K562 (cell line): Measurements from ENCODE around the gene SNW1. TPM values are rescaled to one million over a fixed set of nuclear protein-coding genes. Genes with fewer than 3 reads are reported as not detected.

Source experiments
- CREBBP ChIP-seq: IDR thresholded peaks from one replicate; pipeline ENCODE4 v1.6.1; 2012; ENCODE audit warnings: low read depth, mild to moderate bottlenecking, control low read depth, inconsistent platforms, low read length
- CSDE1 ChIP-seq, 2 experiments: fragments of 450-650 bp; IDR thresholded peaks; 2 replicates each; pipeline ENCODE4 v1.6.1; 2016; ENCODE audit warnings: mild to moderate bottlenecking in 1 of 2
- FOXP1 ChIP-seq: sonication (generic); formaldehyde crosslinking; IDR thresholded peaks from 2 replicates; pipeline ENCODE4 v1.8.0; 2022; ENCODE audit warnings: mild to moderate bottlenecking, missing genetic modification reagents
- GABPA ChIP-seq: fragments of 200-800 bp; sonication (Bioruptor generic); conservative IDR thresholded peaks from 2 replicates; pipeline ENCODE4 v1.6.1; 2016; ENCODE audit warnings: low read depth, missing genetic modification characterization, missing compliant biosample characterization
- GATA2 ChIP-seq: sonication (generic); formaldehyde crosslinking; IDR thresholded peaks from 2 replicates; pipeline ENCODE4 v1.4.0; 2020; ENCODE audit warnings: mild to moderate bottlenecking, missing genetic modification reagents
- HDAC3 ChIP-seq: fragments of 450-650 bp; IDR thresholded peaks from 2 replicates; pipeline ENCODE4 v1.6.1; 2018; ENCODE audit warnings: borderline replicate concordance, mild to moderate bottlenecking, moderate library complexity; ENCODE audit not compliant: partially characterized antibody
- JUND ChIP-seq, 2 experiments: IDR thresholded peaks; 2 replicates in 1 of 2; 3 replicates in 1 of 2; pipeline ENCODE4 v1.6.1; 2011; ENCODE audit warnings: borderline replicate concordance in 2 of 2, low read depth in 2 of 2, low read length in 2 of 2, improper control_type of control experiment in 1 of 2, missing biosample characterization in 1 of 2, missing genetic modification characterization in 1 of 2, missing genetic modification reagents in 1 of 2
- MAFG ChIP-seq: fragments of 450-650 bp; conservative IDR thresholded peaks from 2 replicates; pipeline ENCODE4 v1.6.1; 2016; ENCODE audit warnings: missing genetic modification characterization, missing compliant biosample characterization
- MCM2 ChIP-seq: fragments of 450-650 bp; IDR thresholded peaks from 2 replicates; pipeline ENCODE4 v1.6.1; 2017; ENCODE audit warnings: low read depth, mild to moderate bottlenecking
- MXI1 ChIP-seq: IDR thresholded peaks from 2 replicates; pipeline ENCODE4 v1.6.1; 2011; ENCODE audit warnings: low read depth, mild to moderate bottlenecking, improper control_type of control experiment, low read length
- MYBL2 ChIP-seq, 2 experiments: fragments of 450-650 bp in 1 of 2; sonication (generic) in 1 of 2; formaldehyde crosslinking in 1 of 2; IDR thresholded peaks; 2 replicates each; pipeline versions ENCODE4 v1.6.1 to v1.8.1; 2017 to 2022; ENCODE audit warnings: borderline replicate concordance in 1 of 2, inconsistent platforms in 1 of 2, low read depth in 1 of 2, mild to moderate bottlenecking in 1 of 2, missing genetic modification reagents in 1 of 2, moderate library complexity in 1 of 2
- RFX1 ChIP-seq: fragments of 450-650 bp; IDR thresholded peaks from 2 replicates; pipeline ENCODE4 v1.6.1; 2016; ENCODE audit warnings: mild to moderate bottlenecking, moderate library complexity
- RUNX1 ChIP-seq: sonication (generic); IDR thresholded peaks from 2 replicates; pipeline ENCODE4 v1.6.1; 2016; ENCODE audit warnings: antibody characterized with exemption, low read depth
- STAT5A ChIP-seq: IDR thresholded peaks from 2 replicates; pipeline ENCODE4 v1.6.1; 2012; ENCODE audit warnings: low read length, inconsistent platforms, borderline replicate concordance
- TCFL5 ChIP-seq: fragments of 250-450 bp; sonication (Bioruptor Pico); conservative IDR thresholded peaks from 2 replicates; pipeline ENCODE4 v1.6.1; 2021; ENCODE audit warnings: mild to moderate bottlenecking, moderate library complexity, matching md5 sums
- TFAP4 ChIP-seq: sonication (generic); formaldehyde crosslinking; IDR thresholded peaks from 2 replicates; pipeline ENCODE4 v1.8.0; 2022; ENCODE audit warnings: missing genetic modification reagents, mild to moderate bottlenecking, moderate library complexity, borderline replicate concordance
- ZBTB1 ChIP-seq: sonication (generic); formaldehyde crosslinking; IDR thresholded peaks from 2 replicates; pipeline ENCODE4 v1.8.1; 2023; ENCODE audit warnings: missing genetic modification reagents, low read depth, mild to moderate bottlenecking, borderline replicate concordance
- ZNF124 ChIP-seq: sonication (generic); formaldehyde crosslinking; IDR thresholded peaks from 2 replicates; pipeline ENCODE4 v1.8.1; 2022; ENCODE audit warnings: missing genetic modification reagents
- ZSCAN32 ChIP-seq: fragments of 450-650 bp; formaldehyde crosslinking; IDR thresholded peaks from 2 replicates; pipeline ENCODE4 v1.4.0; 2020; ENCODE audit warnings: mild to moderate bottlenecking, moderate library complexity
- polyA plus RNA-seq, 8 experiments: library from polyadenylated mRNA; depleted of rRNA in 4 of 8; stranded (reverse) in 5 of 8; unstranded in 3 of 8; fragments of >200 nt; fragmentation: Nextera tagmentation in 2 of 8; fragmentation: Illumina TruSeq in 1 of 8; extraction: Ambion mirVana in 2 of 8; extraction: Trizol in 1 of 8; gene quantifications; 2 replicates each; pipeline versions ENCODE4 v1.2.1 to v1.2.3, GENCODE V29; 2011 to 2014; ENCODE audit warnings: inconsistent platforms in 1 of 8, missing spikeins in 1 of 8
- total RNA-seq, 7 experiments: library from RNA; depleted of rRNA in 6 of 7; stranded (reverse); fragments of >200 nt in 6 of 7; fragmentation: Illumina TruSeq in 2 of 7; extraction: Trizol in 2 of 7; gene quantifications; 2 replicates each; pipeline versions ENCODE4 v1.2.1 to v1.2.3, GENCODE V29; 2011 to 2021; ENCODE audit warnings: low replicate concordance in 1 of 7
- TF ChIP-seq, protein P1 (sequence below), 3 experiments: fragments of 200-800 bp in 1 of 3; fragments of 250-450 bp in 1 of 3; fragments of 450-650 bp in 1 of 3; sonication (Bioruptor Pico) in 1 of 3; sonication (Bioruptor generic) in 1 of 3; formaldehyde crosslinking in 1 of 3; IDR thresholded peaks; 2 replicates each; pipeline versions ENCODE4 v1.6.1 to v1.8.0; 2016 to 2022; ENCODE audit warnings: mild to moderate bottlenecking in 2 of 3, missing genetic modification characterization in 2 of 3, missing compliant biosample characterization in 1 of 3, moderate library complexity in 1 of 3
- TF ChIP-seq, protein P2 (sequence below): fragments of 450-650 bp; IDR thresholded peaks from 2 replicates; pipeline ENCODE4 v1.6.1; 2016

The SNW1 gene
- total and polyA plus RNA-seq, 9 of the 15 experiments (the other 6 are each of a cell fraction or from before 2014, with no cell fraction given), result 64.4 to 143 (median 98.2) TPM

DNA sequence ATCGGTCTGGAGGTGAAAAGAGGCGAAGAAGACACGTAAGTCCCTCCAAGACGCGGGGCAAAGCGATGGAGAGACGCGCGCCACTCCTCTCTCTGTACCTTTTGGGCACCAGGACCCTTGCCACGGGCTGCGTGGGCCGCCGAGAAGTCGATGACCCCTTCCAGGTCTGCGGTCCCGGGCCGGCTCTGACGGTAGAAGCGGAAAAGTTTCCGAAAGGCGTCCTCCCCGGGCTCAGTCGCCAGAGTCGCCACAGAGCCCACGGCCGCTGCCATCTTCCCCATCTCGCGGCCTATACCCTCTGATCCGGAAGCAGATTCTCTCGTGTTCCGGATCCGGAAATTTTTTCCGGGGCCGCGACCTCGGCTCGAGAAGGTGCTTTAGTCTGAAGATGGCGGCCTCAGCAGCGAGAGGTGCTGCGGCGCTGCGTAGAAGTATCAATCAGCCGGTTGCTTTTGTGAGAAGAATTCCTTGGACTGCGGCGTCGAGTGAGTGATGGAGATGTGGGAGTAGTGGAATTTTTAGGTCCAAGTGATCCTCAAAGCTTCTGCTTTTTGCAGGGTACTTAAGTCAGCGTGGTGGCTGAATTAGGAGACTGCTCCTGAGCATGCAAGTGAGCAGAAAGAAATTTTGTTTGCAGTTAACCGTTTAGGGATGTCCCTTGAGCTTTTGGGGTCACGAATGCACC is 53.1 kb downstream of the SNW1 start, which contains the start of the genes ALKBH1 and SLIRP (continued):
- TF ChIP-seq ZBTB1 (no peak), JUND (IDR thresholded peaks at IDR 0.05; ENCODE audit: borderline replicate concordance, low read depth, low read length) (0 out of 2 replicates have a peak, but pooled peaks have one; percentile 12), JUND (tag; IDR thresholded peaks at IDR 0.05; ENCODE audit: borderline replicate concordance, low read depth, low read length) (no peak), HDAC3 (no peak), MAFG (tag) (no peak), ZSCAN32 (CRISPR knock-in tag) (no peak), MYBL2 (IDR thresholded peaks at IDR 0.05; ENCODE audit: low read depth) (no peak), MYBL2 (CRISPR knock-in tag; IDR thresholded peaks at IDR 0.05; ENCODE audit: borderline replicate concordance) (no peak), CREBBP (no peak), GATA2 (CRISPR knock-in tag) (0 out of 2 replicates have a peak, but pooled peaks have one; percentile 31), ZNF124 (CRISPR knock-in tag) (no peak), GABPA (tag) (peak; percentile 99), RFX1 (no peak), STAT5A (no peak), FOXP1 (CRISPR knock-in tag) (no peak), TCFL5 (no peak), TFAP4 (peak; percentile 26; the same call in 1 of the 2 replicates), MXI1 (no peak), MCM2 (no peak), RUNX1 (no peak), CSDE1 (IDR thresholded peaks at IDR 0.05) (peak in 1 of 2 experiments; percentile 42; a peak in 1 of 4 replicates)
- TF ChIP-seq, protein P1, sequence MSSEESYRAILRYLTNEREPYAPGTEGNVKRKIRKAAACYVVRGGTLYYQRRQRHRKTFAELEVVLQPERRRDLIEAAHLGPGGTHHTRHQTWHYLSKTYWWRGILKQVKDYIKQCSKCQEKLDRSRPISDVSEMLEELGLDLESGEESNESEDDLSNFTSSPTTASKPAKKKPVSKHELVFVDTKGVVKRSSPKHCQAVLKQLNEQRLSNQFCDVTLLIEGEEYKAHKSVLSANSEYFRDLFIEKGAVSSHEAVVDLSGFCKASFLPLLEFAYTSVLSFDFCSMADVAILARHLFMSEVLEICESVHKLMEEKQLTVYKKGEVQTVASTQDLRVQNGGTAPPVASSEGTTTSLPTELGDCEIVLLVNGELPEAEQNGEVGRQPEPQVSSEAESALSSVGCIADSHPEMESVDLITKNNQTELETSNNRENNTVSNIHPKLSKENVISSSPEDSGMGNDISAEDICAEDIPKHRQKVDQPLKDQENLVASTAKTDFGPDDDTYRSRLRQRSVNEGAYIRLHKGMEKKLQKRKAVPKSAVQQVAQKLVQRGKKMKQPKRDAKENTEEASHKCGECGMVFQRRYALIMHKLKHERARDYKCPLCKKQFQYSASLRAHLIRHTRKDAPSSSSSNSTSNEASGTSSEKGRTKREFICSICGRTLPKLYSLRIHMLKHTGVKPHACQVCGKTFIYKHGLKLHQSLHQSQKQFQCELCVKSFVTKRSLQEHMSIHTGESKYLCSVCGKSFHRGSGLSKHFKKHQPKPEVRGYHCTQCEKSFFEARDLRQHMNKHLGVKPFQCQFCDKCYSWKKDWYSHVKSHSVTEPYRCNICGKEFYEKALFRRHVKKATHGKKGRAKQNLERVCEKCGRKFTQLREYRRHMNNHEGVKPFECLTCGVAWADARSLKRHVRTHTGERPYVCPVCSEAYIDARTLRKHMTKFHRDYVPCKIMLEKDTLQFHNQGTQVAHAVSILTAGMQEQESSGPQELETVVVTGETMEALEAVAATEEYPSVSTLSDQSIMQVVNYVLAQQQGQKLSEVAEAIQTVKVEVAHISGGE (CRISPR knock-in tag; IDR thresholded peaks at IDR 0.05), result peak in 1 of 3 experiments; percentile 64; a peak in 2 of 6 replicates
- TF ChIP-seq, protein P2, sequence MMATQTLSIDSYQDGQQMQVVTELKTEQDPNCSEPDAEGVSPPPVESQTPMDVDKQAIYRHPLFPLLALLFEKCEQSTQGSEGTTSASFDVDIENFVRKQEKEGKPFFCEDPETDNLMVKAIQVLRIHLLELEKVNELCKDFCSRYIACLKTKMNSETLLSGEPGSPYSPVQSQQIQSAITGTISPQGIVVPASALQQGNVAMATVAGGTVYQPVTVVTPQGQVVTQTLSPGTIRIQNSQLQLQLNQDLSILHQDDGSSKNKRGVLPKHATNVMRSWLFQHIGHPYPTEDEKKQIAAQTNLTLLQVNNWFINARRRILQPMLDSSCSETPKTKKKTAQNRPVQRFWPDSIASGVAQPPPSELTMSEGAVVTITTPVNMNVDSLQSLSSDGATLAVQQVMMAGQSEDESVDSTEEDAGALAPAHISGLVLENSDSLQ, result peak; percentile 51; the same call in 1 of the 2 replicates
